Spleen (tissue), 7 donors: ENCODE results near the gene TMEM72.

ENCODE experiments used
- POLR2A ChIP-seq, 3 donors: fragments of 450-650 bp; IDR thresholded peaks; one replicate each; pipeline ENCODE4 v1.5.1; 2017; ENCODE audit warnings: antibody characterized with exemption in 3 of 3, mild to moderate bottlenecking in 1 of 3
- TF ChIP-seq, protein P1 (sequence below), 11 experiments: fragments of 200-600 bp in 7 of 11; fragments of 450-650 bp in 4 of 11; sonication (generic) in 4 of 11; IDR thresholded peaks in 8 of 11; conservative IDR thresholded peaks in 3 of 11; 1 replicate in 7 of 11; 2 replicates in 4 of 11; pipeline versions ENCODE4 v1.4.0 to v1.8.0; 2016 to 2021; ENCODE audit warnings: antibody characterized with exemption in 11 of 11, inconsistent platforms in 4 of 11, mild to moderate bottlenecking in 1 of 11
- donor health status: DM: no; HTN: no; CAD: no; lungs with moderate emphysema.
- donor health status: DM: no; HTN: no; CAD: no.
- donor health status: DM: no; HTN: no; CAD: no.

DNA sequence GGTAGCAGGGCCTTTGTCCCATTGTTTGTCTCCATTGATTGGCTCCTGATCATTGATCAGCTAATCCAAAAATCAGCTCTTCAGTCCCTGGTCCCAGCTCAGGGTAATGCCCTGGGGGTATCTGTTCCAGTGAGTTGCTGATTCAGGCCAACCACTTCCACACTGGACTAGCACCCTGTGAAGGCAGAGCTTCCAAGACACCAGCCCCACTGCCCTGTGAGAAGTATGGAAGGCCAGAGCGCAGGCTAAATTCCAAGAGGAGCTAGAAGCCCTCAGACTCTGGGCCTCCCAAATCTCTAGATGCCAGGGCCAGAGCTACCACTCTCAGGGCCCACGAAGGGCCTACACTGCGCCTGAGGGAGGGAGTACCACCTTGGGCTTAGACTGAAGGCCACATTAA, 10.4 kb downstream of the TMEM72 start:
- TF ChIP-seq, protein P1, sequence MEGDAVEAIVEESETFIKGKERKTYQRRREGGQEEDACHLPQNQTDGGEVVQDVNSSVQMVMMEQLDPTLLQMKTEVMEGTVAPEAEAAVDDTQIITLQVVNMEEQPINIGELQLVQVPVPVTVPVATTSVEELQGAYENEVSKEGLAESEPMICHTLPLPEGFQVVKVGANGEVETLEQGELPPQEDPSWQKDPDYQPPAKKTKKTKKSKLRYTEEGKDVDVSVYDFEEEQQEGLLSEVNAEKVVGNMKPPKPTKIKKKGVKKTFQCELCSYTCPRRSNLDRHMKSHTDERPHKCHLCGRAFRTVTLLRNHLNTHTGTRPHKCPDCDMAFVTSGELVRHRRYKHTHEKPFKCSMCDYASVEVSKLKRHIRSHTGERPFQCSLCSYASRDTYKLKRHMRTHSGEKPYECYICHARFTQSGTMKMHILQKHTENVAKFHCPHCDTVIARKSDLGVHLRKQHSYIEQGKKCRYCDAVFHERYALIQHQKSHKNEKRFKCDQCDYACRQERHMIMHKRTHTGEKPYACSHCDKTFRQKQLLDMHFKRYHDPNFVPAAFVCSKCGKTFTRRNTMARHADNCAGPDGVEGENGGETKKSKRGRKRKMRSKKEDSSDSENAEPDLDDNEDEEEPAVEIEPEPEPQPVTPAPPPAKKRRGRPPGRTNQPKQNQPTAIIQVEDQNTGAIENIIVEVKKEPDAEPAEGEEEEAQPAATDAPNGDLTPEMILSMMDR (IDR thresholded peaks at IDR 0.05 in 8 of 11, conservative IDR thresholded peaks at IDR 0.05 in 3 of 11), result no peak
- no peak for TF ChIP-seq POLR2A (IDR thresholded peaks at IDR 0.05)
